Stimulated activated CD4-positive, alpha-beta T cell treated with anti-CD3 and anti-CD28 coated beads, TNF-alpha, amount 100 ng/mL, for 48 hours (primary cell): ENCODE results near the gene LIMK2.
"Not testable (repeated sequence)": the region's sequence is repeated elsewhere in the genome, so short reads cannot be mapped to it uniquely, and the experiment has no call there.

Experiments used
- DNase-seq, 3 donors: peaks; one replicate each; pipeline ENCODE4 v3.0.0-alpha.2; 2020; ENCODE audit warnings: low read depth in 3 of 3

The LIMK2 gene

DNA sequence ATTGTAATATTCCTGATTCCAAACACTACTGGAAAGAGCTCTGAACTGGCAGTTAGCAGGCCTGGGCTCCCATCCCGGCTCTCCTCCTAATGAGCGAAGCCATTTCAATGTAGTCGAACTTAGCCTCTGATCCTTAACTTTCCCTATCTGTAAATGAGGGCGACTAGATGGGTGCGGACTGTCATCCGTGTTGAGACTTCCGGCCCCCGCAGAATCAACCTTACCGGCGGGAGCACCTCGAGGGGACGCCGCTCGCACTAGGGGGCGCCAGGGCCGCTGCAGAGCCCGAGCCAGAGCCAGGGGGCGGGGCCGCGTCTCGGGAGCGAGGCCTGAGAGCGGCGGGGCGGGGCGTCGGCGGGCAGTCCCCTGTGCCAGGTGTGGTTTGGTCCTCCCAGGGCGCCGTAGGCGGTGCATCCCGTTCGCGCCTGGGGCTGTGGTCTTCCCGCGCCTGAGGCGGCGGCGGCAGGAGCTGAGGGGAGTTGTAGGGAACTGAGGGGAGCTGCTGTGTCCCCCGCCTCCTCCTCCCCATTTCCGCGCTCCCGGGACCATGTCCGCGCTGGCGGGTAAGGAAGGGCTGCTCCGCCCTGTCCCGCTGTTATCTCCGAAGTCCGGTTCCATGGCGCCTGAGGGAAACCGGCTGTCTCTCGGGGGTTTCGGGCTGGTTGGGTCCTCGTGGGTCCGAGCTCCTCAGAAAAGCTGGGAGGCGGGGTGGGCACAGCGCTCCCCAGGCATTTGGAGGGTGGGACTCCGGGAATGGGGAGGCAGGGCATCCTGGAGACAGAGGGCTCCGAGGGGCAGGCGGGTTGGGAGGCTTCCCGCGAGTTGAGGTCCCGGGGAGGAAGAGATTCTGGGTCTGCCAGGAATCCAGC lies at the start of gene LIMK2:
Gene LIMK2 (plus strand): TSS at position 437 of the 869 bp plus-strand sequence. CDS start 111 bp downstream, at position 548.
- DNase-seq: peak; percentile 94 to 100 (median 94)

DNA sequence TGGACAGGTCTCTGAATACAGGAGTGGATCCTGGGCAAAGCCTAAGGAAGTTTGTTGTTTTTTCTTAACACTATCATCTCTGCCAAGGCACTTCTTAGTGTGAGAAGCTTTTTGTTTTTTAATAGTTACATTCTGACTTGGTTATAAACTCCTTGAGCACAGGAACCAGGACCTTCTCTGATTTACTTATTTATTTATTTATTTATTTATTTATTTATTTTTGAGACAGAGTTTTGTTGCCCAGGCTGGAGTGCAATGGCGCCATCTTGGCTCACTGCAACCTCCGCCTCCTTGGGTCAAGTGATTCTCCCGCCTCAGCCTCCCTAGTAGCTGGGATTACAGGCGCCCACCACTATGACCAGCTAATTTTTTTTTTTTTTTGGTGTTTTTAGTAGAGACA lies 41.1 kb upstream of the LIMK2 start:
- no peak for DNase-seq

DNA sequence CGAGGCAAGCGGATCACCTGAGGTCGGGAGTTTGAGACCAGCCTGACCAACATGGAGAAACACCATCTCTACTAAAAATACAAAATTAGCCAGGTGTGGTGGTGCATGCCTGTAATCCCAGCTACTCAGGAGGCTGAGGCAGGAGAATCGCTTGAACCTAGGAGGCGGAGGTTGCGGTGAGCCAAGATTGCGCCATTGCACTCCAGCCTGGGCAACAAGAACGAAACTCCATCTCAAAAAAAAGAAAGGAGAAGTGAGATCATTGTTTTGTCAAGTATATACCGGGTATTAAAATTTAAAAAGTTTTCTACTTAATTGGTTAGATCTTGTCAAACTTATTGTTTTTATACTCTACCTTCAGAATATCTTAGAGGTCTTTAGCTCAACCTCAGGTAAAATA lies 40.4 kb upstream of the LIMK2 start:
- DNase-seq: not testable (repeated sequence)

DNA sequence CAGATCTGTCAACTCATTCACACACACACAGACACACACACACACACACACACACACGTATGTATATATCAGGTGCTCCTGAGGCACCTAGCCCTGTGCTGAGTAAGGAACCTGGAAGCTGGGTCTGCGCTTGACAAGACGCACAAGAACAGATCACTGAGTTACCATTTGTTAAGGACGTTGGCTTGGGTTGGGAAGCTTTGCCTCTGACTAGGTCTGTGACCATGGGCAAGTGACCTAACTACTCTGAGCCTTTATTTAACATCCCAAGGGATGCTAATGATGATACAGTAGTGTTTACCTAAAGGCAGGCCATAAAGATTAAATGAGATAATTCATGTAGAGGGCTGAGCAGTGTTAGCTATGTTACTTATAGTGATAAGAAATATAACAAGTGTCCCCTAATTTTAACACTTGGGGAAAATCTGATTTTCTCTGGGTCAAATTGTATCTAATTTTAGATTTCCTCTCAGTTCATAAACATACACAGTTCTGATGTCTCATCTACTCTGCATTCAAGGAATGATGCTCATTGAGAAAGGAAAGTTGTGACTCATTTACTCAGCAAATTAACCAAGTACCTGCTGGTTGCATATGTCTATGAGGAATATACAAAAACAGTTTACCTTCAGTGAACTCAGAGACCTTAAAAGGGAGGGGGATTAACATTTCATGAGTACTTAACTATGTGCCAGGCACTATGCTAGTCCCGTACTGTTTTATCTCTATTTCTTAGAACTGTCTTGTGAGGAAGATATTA lies 38.5 kb upstream of the LIMK2 start:
- DNase-seq: no peak

DNA sequence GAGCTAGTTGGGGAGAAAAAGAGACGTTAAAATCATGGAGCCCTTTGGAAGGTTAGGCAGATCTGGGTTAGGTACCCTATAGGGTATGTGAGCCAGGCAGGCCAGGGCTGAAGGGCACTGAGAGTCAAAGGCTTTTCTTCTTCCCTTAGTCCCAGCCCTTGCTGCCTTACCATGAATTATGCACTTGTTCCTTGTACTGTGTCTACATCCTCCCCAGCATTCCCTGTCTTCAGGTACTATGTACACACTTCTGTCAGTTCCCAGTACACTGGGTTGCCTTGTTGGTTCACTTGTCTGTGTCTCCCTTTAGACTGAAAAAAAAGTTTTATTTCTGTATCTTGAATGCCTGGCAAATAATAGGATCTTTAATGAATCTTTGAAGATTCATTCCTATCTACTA lies 35.2 kb upstream of the LIMK2 start:
- no peak for DNase-seq

DNA sequence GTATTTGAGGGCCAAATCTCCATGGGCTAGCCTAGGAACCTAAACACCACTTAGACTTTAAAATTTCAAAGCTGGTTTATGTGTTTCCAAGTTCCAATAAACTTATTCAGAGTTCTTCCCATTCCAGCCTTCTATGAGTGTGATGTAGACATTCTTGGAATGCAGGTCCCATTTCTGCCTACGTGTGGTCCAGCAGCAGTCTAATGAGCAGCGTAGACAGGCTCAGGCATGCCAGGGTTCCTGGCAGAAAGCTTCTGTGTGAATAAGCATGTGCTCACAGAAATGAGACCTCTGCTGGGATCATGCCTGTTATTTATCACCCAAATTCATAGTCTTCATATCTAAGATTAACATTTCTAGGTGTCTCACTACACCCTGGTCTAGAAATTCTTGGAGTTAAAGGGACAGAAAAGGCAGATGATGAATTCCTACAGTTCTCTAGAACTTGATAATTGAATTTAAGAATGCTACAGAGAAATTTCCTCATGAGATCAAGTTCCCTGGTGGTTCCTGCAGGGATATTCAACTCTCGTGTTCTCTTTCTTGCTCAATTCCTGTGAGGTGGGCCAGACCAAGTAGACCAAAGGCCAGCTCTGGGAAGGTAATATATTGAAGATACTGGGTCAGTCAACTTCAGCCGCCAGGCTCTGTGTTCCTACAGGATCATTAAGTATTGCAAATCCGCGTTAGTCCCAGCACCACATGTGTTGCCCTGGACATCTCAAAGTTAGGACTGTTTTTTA lies 34.5 kb upstream of the LIMK2 start:
- no peak for DNase-seq

DNA sequence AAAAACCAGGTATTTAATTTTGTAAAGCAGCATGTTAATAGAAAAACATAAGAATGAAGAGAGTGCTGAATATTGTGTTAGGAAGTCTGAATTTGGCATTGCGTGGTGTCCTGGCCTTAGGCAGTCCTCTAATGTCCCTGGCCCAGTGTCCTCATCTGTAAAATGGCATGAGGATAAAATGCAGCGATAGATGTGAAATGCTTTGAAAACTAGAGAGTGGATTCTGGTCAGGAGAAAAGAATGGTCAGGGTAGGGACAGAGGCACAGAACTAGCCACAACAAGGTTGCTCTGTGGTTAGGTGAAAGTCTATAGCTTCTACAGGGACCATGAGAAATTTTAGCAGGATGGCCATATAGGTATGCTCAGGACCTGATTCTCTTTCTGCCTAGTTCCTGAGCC lies 33.2 kb upstream of the LIMK2 start:
- DNase-seq: no peak

DNA sequence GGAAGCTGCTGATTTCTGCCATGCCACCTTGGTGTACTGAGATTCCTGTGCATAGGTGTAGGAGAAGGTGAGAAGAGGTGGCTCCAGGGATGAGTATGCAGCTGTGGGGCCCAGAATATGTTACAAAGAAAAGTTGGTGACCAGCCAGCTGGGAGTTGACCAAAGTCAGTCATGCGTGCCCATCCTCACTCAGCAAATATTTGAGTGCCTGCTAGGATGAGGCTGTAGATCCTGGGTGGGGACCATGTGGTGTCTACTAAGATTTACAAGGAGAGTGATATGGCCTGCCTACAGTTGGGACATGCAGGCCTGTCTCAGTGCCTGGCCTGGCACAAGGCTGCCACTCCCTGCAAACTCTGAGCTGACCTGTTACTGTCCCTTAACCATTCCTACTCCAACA lies 32.8 kb upstream of the LIMK2 start:
- no peak for DNase-seq

DNA sequence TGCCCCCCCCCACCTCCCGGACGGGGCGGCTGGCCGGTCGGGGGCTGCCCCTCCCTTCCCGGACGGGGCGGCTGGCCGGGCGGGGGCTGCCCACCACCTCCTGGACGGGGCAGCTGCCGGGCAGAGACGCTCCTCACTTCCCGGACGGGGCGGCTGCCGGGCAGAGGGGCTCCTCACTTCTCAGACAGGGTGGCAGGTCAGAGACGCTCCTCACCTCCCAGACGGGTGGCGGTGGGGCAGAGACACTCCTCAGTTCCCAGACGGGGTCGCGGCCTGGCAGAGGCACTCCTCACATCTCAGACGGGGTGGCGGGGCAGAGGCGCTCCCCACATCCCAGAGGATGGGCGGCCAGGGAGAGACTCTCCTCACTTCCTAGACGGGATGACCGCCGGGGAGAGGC lies 28.1 kb upstream of the LIMK2 start:
- no peak for DNase-seq

DNA sequence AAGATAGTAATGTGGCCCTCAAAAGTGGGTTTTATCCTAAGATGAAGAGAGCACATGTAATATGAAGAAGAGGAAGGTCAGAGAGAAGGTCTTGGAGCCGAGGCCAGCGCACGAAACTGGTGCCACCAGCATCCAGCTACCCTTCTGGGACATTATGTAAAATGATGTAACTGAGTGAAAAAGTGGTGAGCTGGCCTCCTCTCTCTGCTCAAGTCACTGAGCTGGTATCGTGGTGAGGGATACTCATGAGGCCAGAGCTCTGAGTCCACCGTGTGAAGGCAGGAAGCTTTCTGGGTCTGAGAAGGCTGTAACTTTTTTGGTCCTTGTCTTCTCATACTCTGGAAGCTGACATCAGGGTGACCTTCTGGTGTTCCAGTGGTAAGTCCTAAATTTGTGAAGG lies 27.0 kb upstream of the LIMK2 start:
- no peak for DNase-seq

DNA sequence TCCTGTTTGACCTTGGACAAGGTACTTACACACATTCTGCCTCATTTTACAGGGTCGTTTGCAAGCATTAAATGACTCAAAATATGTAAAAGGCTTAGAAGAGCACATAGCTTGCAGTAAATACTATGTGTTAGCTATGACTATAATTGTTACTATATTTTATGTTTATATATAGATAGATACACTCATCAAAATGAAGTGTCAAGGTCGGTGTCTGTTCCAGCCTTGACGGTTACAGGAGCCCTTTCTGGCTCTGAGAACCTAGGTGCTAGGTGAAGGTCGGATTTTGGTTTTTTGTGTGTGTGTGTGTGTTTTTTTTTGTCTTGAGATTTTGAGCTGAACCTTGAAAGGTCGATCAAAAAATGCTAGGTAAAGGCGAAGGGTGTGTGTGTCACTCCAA lies 24.5 kb upstream of the LIMK2 start:
- no peak for DNase-seq

DNA sequence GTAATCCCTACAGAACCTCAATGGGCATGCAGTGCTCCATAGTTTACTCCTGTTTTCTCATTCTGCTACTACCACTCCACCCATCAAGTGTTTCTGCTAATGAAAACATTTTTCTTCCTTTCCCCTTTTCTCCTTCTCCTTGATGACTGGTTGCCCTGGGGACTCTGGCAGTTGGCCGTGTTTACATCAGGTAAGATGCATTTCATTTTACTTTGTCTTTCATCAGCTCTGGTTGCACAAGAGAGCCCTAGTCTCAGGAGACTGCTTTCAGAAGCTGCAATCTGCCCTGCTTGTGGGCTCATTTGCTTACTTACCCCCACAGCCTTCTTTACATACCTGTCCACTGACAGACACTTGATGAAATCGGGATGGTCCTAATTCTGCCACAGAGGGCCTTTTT lies 19.6 kb upstream of the LIMK2 start:
- no peak for DNase-seq

DNA sequence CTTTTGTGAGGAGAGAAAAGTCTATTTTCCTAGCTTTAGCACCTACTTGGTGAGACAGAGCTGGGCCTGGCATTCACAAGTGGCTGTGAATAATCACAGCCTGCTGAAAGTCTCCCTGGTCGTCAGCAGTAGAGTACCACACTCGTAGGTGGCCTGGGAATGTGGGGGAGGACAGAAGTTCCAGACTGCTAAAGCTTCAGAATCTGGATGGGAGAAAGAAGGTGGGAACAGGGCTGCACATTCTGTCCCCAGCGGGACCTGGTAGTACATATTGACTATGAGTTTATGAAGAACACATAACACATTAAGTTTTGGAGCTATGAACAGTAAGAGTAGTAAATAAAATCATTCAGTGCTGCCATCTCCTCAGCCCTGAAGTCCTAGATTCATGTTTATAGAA lies 19.0 kb upstream of the LIMK2 start:
- DNase-seq: no peak

DNA sequence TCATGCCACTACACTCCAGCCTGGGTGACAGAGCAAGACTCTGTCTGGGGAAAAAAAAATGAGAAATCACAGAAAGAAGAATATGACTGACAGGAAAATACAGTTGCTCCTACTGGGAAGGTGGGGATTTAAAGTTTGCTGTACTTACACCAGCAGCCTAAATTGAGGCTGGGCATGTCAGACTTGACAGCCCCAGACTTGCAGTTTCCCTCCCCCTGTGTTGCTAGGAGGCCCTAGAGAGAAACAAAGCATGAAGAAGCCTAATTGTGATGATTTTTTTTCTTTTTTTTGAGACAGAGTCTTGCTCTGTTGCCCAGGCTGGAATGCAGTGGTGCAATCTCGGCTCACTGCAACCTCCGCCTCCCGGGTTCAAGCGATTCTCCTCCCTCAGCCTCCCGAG lies 17.4 kb upstream of the LIMK2 start:
- not testable (repeated sequence) for DNase-seq

DNA sequence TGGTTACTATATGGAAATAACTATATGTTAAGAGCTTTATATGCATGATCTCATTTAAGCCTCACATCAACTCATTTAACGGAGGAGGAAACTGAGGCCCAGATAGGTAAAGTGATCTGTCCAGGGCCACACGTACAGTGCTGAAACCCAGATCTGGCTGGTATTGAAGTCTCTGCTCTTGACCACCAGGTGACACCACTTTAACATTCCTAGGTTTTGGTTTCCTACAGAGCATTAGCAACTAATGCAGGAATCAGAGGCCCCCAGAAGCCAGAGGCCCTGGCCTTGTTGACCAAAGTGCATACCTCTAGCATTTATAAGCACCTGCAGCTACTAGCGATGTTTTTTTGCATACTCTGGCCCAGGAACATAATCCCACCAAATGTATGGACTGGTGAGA lies 12.9 kb upstream of the LIMK2 start:
- DNase-seq: no peak

DNA sequence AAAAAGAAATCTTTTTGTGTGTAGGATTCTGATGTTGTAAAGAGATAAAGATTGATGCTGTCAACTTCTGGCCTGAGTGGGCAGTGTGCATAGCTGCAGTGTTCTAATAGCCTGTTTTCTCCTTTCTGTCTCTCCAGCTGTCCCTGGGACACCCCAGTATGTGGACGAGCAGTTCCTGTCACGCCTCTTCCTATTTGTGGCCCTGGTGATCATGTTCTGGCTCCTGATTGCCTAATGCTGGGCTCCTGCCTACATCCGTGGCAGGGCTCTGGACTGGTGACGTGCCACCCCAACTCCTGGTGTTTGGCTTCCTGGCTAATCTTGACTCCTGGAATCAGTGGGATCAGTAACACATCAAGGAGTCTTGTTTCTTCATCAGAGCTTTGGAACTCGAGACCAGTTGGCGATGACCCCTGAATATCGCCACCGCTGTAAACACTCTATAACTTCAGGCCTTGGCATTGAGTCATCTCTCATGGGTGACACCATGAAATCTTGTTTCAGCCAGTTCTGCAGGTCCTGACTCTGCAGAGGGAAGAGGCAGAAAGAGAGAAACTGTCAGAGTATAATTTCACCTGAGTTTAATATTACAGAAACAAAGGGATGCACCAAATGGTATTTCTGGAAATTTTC lies 7.6 kb upstream of the LIMK2 start:
- DNase-seq: not testable (repeated sequence)

DNA sequence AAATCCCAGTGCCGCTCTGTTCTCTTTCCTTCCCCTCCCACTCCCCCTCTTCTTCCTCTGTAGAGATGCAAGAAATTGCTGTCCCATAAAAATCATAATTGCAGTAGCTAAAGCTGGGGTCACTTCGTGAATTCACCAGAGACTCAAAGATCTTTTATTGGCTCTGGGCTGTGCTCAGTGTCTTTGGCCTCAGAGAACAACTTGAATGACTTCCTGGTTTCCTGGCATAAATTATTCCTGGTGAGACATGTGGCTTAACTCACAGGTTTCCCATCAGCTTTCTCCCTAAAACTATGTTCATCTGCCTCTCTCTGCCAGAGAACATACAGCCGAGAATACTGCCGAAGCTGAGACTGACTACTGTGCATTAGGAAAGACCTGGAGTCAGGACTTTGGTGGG lies 7.0 kb upstream of the LIMK2 start:
- not testable (repeated sequence) for DNase-seq

DNA sequence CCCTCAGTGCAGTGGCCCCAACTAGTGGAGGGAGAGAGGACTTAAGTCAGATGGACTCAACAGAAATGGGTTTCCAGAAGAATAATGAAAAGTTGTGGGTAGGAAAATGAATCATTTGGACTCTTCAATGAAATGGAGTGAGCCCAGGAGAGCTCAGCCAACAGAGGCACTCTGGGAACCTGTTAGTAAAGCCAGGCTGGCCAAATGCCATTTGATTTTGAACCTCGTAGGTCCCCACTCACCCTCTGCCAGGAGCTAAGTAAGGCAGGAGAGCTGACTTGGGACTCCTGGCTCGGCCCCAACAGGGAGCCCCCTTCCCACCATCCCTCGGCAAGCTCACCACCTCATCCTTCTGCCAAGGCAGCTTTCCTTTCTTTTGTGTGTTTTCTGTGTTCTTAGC lies 5.6 kb upstream of the LIMK2 start:
- not testable (repeated sequence) for DNase-seq

DNA sequence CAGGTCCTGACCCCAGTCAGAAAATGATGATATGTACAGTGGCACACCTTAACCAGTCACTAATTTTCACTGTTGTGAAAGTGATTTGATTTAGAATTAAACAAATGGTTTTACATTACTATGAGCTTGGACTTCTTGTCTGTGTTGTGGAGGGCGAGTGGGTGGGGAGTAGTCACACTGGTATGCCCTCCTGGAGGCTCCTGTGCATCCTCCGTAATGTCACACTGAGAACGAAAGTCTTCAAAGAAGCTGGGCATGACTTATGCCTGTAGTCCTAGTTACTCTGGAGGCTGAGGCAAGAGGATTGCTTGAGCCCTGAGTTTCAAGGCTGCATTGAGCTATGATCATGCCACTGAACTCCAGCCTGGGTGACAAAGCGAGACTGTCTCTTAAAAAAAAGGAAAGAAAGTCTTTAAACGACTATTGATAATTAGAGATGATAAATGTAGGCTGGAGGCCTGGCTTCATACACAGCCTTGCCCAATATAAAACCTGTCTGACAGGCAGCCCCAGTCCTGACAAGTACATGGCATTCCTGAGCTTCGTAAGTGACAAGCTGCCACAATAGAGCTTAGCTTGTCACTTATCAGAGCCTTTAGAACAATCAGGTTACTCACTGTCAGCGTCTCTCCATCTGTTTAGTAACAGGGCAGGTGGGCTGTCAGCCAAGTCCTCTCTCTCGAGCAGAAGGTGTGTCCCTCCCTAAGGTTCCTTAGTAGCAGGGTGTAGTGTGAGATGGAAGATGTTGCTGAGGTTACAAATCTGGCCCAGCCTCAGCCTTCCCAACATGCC lies 5.0 kb upstream of the LIMK2 start:
- peak in 2 of 3 donors; percentile 30 to 31 for DNase-seq

DNA sequence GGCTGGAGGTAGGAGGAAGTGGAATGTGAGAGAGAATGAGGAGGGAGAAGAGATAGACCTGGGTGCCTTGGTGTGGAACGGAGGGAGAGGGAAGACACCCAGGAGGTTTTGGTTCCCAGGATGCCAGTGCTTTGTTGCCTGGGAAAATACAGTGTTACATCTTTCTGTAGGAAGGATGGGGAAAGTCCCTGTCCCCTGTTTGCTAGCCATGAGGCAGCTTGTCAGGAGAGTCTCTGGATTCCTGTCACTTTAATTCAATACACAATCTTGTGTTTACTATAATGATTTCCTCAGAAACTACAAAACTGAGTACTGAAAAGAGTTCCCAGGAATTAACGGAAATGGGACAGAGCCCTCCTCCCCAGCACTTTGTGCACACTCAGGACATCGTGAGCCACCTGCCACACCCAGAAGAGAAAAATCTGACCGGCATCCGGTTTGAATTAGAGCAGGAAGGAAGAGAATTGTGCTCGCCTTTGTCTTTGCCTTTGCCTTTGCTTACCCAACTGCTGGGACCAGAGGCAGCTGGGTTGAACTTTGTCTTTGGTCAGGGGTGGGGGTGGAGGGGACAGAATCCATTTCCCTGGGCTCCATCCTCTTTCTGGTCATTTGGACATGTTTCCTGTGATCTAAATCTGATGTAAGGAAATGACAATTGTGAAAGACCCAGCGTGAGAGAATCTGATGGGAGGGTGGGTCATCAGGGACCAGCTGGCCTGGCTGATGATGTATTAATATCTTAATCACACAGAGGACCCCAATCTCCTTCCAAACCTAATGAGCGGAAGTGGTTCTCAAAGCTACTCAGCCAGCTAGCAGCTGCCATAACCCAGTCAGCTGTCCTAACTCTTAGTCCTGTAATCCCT lies 1.3 kb upstream of the LIMK2 start:
- no peak for DNase-seq
